DMS53 treated with DMSO at 0.1 percent for 48 hours (cell line): ENCODE results near the gene ATAT1.

Experiments used
- DNase-seq: peaks from one replicate; lab custom pipeline; 2025; ENCODE audit not compliant: unreplicated experiment; lab: John Stamatoyannopoulos, UW

ATAT1 gene

GRCh38 chr6:30626484-30627366 lies at the start of gene ATAT1:
Gene ATAT1, plus strand, starts transcription at chr6:30626874.
- DNase-seq: peak; percentile 51

DNA sequence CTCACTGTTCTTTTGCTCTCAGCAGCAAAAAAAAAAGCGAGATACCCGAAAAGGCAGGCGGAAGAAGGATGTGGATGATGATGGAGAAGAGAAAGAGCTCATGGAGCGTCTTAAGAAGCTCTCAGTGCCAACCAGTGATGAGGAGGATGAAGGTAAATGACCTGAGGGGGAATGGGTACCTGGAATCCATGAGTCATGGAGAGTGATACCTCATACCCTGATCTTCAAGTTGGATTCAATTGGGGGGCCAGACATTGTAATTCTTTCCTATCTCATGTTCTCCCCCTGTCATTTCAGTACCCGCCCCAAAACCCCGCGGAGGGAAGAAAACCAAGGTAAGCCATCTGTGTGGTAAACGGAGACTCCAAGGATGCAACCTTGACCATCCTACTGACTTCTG lies 48.6 kb upstream of the ATAT1 start:
- DNase-seq: no peak

- DNase-seq: no peak
These were observed 42.8 kb upstream of the ATAT1 start for GRCh38 chr6:30583921-30584320.

GRCh38 chr6:30589754-30590358 lies 36.8 kb upstream of the ATAT1 start:
- no peak for DNase-seq

- DNase-seq: no peak
These were observed 36.2 kb upstream of the ATAT1 start for GRCh38 chr6:30590509-30590908.

DNA sequence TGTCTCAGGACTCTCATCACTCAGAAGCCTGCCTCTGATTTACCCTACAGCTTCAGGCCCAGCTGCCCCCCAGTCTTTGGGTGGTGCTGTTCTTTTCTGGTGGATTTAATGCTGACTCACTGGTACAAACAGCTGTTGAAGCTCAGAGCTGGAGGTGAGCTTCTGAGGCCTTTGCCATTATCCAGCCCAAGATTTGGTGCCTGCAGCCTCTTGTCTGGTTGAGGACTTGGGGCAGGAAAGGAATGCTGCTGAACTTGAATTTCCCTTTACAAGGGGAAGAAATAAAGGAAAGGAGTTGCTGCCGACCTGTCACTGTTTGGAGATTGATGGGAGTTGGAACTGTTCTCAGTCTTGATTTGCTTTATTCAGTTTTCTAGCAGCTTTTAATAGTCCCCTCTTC lies 35.7 kb upstream of the ATAT1 start:
- no peak for DNase-seq

- DNase-seq: no peak
These were observed 34.4 kb upstream of the ATAT1 start for GRCh38 chr6:30592287-30592686.

DNA sequence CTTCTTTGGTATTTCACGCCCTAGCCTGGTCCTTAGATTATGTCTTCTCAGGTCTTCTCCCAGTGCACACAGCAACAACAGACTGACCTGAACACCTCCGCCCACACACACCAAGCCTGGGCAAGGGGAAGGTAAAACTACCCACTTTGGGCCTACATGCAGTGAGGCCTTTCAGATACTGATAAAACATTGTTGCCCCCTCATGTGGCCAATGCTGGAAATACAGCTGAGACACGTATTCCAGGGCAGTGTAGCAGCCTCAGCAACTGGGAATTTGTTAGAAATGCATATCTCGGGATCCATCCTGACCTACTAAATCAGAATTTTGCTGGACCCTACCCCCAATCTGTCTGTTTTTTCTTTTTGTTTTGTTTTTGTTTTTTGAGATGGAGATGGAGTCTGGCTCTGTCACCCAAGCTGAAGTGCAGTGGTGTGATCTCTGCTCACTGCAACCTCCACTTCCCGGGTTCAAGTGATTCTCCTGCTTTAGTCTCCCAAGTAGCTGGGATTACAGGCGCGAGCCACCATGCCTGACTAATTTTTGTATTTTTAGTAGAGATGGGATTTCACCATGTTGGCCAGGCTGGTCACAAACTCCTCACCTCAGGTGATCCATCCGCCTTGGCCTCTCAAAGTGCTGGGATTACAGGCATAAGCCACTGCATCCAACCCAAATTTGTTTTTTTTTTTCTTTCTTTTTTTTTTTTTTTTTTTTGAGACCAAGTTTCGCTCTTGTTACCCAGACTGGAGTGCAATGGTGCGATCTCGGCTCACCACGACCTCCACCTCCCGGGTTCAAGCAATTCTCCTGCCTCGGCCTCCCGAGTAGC lies 29.1 kb upstream of the ATAT1 start:
- peak; percentile 73 for DNase-seq

- no peak for DNase-seq
These were observed 27.6 kb upstream of the ATAT1 start for GRCh38 chr6:30598912-30599624.

DNA sequence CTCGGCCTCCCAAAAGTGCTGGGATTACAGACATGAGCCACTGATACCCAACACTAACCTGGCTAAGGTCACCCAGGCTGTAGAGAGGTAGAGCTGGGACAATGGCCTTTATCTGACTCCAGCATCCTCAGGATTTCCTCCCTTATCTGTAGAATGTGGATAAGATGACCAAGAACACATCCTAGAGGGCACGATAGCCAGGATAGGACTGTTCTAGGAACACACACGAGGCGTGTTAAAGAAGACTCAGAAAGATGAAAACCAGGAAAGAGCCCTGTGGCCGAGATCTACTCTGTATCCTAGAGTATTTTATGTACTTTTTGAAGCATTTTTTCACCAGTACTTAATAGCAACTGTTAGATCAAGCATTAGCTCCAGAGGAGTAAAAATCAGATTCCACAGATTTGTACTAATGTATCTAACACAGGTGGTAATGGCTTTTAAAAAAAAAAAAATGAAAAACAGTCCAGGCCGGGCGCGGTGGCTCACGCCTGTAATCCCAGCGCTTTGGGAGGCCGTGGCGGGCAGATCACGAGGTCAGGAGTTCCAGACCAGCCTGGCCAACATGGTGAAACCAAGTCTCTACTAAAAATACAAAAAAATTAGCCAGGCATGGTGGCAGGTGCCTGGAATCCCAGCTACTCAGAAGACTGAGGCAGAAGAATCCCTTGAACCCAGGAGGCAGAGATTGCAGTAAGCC lies 26.9 kb upstream of the ATAT1 start:
- DNase-seq: no peak

DNA sequence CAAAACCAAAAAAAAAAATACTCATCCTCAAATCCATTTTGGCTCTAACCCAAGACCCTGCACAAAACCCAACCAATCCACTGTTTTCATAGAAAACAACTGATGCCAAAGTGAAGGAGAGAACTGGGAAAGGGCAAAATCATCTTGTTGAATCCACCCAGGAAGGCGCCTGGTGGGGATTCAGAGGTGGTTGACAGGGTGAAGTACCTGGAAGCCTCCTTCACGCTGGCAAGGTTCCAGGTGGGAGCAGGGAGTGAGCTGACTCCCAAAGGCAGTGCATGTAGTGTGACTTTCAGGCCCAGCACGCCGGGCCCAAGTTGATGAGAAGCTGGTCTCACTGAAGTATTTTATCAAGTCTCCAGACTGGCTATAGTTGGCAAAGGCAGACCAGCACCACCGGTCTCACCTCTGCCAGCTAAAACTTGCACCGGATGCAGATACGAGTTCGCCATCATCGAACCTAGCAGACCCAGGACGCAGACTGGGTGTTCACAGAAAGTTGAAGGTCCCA lies 26.2 kb upstream of the ATAT1 start:
- DNase-seq: no peak

GRCh38 chr6:30601436-30601814 lies 25.2 kb upstream of the ATAT1 start:
- DNase-seq: no peak

GRCh38 chr6:30601815-30602641 lies 24.6 kb upstream of the ATAT1 start:
- DNase-seq: no peak

- DNase-seq: no peak
These were observed 22.7 kb upstream of the ATAT1 start for GRCh38 chr6:30603961-30604360.

DNA sequence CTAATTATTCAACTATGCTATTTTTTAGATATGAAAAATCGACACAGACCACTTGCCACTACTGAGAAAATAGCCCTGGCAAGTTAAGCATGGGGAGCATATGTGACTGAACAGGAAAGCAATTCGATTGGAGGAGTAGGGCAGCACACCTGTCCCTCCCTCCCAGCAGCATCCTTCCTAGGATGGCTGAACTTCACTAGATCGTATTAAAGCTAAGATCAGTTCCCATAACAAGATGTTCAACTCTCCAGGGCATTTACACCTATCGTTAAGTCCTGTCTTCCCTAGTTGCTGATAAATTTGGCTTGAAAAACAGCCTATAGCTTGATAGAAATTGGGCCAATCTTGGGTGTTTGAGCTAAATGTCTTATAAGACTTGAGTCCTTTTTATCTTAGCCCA lies 16.6 kb upstream of the ATAT1 start:
- no peak for DNase-seq

GRCh38 chr6:30611150-30611855 lies 15.4 kb upstream of the ATAT1 start:
- no peak for DNase-seq

- DNase-seq: no peak
These were observed 14.8 kb upstream of the ATAT1 start for GRCh38 chr6:30611856-30612194.

DNA sequence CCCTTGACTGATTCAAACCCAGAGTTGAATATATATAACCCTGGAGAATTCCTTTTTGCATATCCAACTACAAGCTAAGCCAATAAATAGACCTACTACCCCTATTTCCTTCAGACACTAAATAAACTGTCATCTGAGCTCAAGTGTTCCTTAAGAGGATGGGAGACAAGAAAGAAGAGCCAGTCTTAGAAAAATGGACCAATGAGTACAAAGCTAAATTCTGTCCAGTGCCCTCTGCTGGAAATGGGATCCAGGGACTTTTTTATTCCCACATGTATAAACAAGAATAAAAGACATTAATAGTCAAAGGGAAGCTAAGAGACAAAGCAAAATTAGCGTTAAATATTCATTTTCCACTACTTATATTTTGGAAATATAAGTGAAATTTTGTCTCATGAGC lies 14.5 kb upstream of the ATAT1 start:
- no peak for DNase-seq

GRCh38 chr6:30612687-30613248 lies 13.9 kb upstream of the ATAT1 start:
- DNase-seq: no peak
